GM21619 (cell line): ENCODE measurements around the gene ASB8.
A peak's percentile ranks its signal among the peaks of the same experiment; 100 is the strongest.

ENCODE experiments used
- ATAC-seq: cut with Tn5 transposase; IDR thresholded peaks from one replicate; pipeline ENCODE4 v1.9.1; 2021; ENCODE audit not compliant: unreplicated experiment

Gene ASB8, protein sequence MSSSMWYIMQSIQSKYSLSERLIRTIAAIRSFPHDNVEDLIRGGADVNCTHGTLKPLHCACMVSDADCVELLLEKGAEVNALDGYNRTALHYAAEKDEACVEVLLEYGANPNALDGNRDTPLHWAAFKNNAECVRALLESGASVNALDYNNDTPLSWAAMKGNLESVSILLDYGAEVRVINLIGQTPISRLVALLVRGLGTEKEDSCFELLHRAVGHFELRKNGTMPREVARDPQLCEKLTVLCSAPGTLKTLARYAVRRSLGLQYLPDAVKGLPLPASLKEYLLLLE

DNA sequence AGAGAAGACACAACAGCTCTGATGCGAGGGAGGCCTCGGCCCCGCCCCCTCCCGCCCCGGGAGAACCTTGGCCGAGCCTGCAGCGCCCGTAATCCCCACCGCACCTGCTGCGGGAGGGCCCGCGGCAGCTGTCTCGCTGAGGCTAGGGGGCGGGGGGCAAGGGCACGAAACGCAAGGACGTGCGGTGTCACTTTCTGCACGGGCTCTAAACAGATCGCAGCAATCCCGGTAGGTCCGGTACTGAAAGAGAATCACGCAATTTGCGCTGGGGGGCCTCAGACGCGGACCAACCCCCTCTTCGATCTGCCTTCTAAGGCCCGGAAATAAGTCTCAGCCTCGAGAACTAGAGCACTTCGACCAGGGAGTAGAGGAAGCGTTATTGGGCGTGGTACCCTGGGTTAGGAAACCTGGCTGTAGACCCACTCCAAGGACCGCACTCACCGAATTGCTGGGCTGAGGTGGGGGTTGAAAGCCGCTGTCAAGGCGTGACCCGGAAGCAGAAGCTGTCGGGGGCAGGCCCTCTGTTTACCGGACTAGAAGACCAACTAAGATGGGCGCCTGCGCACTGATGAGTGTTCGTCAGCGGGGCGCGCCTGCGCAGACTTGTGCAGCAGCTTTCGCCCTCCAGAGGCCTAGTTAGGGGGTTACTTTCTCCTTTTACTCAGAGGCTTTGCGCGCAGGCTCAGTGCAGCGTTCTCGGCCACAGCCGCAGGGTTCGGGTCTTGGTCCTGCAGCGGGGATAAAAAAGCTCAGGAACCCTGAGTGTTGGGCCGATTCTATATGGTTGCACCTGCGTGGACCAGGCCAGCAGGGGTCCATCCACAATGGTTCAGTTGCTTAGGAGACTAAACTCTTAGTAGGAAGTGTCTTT is at the start of gene ASB8:
TSS of gene ASB8 (minus strand) at position 498 of the 871 bp plus-strand sequence. CDS start 4,019 bp downstream, outside the sequence.
- peak; percentile 85 for ATAC-seq

DNA sequence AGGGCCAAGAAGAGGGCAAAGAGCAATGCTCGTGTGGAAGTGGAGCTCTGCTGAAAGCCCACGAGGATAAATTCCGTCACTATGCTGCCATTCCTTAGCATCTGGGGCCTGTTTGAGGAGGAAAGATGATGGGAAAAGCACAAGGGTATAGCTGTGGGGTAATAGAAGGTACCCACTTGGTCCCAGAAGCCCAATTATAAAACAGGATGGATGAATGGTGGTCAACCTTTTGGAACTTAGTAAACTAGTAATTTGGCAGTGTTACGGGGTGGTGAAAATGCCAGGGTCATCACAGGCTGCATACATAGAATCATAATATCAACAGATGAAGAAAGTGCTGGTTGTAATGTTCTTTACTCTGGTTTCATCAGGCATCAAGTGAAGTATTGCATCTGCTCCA is 45.9 kb upstream of the ASB8 start, which contains the start of gene OR10AD1:
TSS of gene OR10AD1 (minus strand) at position 101 of the 400 bp plus-strand sequence. CDS start at position 101, 0 bp downstream.
- no peak for ATAC-seq

DNA sequence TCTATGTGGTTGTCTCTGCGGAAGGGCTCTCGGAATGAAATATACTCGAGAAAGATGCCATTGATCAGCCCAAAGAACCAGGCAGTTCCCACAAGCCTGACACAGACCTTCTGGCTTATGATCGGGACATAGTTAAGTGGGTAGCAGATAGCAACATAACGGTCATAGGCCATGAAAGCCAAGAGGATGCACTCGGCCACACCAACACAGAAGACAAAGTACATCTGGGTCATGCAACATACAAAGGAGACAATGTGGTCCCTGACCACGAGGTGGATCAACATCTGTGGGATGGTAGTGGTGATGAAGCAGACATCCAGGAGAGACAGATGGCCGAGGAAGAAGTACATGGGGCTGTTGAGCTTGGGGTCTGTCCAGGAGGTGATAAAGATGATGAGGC is 45.5 kb upstream of the ASB8 start:
- no peak for ATAC-seq

DNA sequence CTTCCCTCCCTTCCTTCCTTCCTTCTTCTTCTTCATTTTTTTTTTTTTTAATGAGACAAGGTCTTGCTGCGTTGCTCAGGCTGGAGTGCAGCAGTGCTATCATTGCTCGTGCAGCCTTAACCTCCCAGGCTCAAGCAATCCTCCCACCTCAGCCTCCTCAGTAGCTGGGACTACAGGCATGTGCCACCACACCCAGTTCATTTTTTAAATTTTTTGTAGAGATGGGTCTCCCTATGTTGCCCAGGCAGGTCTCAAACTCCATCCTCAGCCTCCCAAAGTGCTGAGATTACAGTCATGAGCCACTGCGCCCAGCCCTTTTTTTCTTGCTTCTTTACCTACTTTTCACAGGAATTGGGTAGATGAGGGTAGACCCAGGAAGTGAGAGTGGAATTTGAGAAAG is 44.2 kb upstream of the ASB8 start:
- ATAC-seq: no peak

DNA sequence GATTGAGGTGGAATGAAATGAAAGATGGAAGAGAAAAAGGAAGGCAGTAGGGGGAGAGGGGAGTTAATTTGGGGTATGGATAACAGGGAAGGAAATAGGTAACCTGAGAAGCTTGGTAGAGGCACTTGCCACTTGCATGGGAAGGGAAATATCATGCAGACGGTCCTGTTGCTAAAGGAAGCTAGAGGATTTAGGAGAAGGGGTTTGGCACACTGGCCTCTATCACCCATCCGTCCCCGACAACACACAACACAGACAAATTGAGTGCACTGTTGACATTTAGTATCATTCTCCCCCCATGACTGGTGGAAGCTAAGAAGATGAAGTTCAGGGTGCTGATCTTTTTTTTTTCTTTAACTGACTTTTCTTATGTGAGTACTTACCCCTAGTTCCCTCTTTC is 43.8 kb upstream of the ASB8 start:
- no peak for ATAC-seq

DNA sequence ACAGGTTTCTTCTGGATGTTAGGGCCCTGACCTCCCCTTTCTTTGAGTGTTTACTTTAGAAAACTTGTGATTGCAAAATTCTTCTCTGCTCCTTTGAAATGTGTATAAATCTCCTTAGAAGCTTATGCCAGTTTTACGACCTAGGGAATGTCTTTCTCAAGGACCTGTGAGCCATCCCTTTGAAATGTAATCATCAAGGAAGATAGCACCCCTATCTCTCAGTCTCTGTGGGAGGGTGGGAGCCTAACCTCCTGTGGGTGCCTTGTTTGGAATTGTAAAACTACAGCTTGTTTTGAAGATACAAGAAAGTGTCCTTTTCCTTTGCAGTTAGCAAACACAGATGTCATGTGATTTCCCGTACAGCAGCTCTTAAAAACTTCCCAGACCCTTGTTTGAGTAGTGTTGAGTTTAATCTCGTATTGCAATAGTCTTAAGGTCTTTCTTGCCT is 42.5 kb upstream of the ASB8 start:
- no peak for ATAC-seq

DNA sequence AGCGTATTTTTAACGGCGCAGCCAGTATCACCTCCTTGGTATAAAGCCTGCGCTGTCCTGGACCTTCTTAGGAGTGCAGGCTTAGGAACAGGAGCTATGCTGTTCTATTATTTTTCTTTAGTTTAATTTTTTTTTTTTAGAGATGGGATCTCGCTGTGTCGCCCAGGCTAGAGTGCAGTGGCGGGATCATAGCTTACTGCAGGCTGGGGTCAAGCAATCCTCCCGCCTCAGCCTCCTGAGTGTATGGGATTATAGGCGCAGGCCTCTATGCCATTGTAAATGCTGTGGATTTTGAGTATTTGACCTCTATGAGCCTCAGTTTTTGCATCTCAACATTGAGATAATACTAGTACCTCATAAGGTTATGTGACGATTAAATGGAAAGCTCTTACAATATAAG is 41.7 kb upstream of the ASB8 start:
- no peak for ATAC-seq

DNA sequence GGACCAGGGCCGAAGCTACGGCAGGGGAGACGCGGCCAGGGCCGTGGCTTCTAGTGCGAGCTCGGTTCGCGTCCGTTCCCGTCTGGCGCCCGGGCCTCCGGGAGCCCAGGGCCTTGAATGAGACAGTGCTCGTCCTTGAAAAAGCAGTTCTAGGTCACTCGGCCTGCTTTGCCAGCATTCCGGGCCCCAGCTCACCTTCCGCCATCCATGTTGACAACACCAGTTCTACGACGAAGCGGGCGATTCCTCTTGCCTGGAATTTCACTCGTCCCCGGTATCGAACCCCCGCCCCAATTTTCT is 41.3 kb upstream of the ASB8 start:
- ATAC-seq: peak; percentile 12

DNA sequence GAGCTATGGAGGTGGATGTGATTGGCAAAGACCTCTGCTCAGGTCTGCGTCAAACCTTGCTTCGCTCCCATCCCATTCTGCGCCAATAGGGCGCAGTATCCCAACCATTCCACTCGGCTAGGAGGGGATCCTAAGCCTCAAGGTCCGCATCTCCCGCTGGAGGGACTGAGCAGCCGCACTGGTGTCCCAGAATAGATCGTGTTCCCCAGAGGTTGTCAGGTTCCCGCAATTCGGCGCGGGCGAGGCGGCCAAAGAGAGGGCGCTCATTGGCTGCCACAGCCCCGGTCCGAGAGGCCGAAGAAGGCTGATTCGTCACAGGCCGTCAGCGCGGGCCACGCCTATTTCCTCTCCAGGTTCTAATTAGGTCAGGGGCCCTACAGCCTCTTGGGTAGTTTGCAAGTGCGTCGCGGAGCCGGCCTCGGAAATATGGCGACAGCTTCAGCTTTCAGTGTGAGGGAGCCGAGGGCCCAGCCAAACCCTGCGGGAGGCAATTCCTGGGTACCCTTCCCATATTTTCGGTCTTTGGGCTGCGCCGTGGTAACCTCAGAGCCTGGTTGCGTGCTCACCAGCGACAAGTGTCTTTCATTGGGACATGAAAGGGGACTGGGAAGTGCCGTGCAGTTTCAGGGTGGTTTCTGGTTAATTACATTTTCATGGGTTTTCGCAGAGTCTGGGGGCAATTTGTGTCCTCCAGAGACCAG is 40.8 kb upstream of the ASB8 start:
- ATAC-seq: peak; percentile 99

DNA sequence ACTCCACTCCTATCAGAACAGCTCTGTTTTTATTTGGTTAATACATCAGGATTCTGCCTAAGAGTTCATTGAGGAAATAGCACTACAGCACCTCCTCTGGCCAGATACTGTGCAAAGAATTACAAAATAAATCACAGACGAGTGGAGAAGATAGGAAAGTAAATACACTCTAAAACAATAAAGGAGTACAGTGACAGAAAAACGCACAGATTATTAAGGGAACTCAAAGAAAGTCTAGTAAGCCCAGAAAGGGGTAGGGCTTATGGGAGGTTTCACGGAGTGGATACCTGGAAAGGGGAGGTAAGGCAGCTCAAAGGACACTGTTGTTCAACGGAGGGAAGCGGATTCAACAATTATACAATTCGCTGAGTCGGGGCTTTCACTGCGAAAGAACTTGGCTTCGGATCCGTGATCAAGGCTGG is 40.2 kb upstream of the ASB8 start:
- ATAC-seq: peak; percentile 22

DNA sequence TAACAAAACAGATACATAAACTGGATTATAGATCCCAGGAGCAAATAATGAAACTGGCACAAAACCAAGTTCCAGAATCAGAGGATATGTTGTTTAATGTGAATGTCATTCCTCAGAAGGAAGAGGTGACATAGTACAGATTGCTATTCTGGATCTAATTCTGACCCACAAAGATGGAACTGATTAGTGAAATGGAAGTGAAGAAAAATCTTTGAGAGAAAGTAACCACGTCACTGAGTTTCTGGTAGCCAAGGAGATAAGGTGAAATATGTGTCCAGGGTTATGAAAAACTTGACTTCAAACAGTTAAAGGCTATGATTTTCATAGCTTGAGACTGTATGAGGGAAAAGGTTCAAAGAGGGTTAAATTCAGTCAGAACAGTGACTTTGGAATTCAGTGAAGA is 37.5 kb upstream of the ASB8 start:
- no peak for ATAC-seq

DNA sequence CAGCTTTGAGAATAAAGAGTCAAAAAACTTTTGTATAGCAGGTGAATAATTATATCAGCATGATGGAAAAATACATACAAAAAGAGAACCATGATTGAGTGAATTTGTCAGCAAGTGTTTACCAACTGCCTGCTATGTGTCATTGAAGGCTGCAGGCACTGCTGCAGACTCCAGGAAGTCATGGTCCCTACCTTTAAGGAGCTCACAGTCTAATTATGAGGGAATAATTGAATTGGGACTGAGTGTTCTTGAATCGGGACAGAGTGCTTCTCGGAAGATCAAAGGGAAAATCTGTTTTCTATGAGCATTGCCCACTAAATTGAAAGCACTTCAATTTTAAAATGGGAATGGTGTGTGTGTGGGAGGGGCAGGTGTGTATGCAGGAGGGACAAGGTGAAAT is 36.3 kb upstream of the ASB8 start:
- no peak for ATAC-seq

DNA sequence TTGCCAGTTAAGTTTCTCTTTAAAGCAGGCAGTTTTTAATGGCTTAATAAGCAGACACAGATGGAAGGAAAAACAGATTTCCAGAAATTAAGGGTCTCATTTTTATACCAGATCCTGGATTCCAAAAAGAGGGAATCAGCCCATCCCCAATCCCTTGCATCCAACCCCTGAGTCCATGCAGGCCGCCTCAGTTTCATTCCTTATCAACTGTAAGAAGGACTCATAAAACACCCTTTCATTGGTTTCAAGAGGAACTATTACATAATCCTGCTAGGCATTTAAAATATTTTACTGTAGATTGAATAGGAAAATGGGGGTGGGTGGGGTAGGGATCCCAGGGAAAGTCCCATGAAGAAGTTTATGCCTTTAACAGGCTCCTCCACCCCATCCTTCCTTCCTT is 35.5 kb upstream of the ASB8 start:
- no peak for ATAC-seq

DNA sequence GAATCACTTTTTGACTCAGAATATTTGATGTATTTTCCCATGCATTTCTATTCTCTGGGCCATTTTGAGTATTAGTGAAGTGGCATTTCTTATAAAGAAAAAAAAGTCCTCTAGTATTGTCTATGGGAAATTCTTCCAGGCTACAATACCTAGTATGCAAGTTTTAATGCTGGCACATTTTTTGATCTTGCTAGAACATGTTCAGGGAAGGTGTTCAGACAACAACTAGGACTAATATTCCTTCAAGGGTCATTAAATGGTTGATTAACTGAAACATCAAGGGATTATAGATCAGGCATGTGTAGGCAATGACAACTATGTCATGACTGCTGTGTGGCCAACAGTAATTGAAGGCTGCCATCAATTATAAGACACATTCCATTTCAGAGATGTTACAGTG is 33.8 kb upstream of the ASB8 start:
- ATAC-seq: no peak

DNA sequence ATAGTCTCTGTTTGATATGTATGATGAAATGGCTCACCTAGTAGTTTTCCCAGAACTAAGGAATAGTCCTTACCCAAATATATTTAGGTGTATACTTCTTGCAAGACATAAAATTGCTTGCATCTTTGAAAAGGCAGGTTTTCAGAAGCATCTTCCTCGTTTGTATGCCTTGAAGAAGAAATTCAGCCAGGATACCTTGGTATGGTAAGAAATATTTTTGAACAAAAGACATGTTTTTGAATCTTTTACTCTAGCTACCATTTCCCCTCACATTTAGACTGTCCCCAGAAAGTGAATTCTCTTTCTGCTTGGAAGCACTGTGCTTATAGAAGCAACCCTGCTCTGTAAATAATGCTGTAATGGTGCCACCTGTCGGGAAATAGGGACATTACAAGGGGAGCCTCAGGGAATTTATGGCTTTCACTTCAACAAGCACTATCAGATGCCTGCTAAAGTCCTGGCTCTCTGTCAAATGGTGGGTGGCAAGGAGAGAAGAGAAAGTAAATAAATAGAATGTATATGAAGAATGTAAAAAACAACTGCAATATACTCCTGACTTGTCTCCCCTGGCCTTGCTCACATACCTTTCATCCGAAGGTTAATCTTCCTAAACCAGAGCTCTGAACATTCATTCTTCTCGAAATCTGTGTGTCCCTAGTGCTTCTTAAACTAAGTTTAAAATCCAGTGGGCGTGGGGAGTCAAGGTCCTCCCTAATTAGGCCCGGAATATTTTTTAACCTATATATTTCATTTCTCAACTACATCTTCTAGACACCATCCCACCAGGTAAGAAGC is 32.2 kb upstream of the ASB8 start:
- peak; percentile 64 for ATAC-seq

DNA sequence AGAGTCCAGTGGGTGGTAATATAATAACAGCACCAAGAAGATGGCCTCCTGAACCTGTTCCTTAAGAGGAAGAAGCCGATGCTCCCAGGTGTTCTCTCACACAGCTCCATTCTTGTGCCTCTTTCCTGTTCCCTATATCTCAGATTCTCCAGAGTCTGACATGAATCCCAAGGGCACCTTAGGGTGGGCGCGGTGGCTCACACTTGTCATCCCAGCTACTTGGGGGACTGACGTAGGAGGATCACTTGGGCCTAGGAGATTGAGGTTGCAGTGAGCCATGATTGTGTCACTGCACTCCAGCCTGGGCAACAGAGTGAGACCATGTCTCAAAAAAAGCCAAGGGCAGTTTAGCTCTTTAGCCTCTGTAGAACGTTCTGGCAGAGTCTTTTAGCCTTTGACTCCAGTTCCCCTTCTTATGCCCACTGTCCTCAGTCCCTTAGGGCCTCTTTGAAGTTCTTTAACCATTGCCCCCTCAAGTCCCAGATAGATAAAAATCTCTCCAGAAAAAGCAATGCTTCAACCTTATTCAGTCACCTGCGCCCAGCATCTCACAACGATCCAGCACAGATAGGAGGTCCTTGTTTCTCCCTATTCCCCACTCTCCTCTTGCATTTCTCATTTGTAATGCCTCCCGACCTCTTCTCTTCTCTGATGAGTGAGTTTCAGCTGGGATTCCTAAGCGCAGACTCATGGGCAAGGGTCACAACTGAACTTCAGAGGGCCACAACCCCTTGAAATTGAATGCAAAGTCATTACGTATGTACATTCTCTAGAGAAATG is 30.8 kb upstream of the ASB8 start:
- no peak for ATAC-seq

DNA sequence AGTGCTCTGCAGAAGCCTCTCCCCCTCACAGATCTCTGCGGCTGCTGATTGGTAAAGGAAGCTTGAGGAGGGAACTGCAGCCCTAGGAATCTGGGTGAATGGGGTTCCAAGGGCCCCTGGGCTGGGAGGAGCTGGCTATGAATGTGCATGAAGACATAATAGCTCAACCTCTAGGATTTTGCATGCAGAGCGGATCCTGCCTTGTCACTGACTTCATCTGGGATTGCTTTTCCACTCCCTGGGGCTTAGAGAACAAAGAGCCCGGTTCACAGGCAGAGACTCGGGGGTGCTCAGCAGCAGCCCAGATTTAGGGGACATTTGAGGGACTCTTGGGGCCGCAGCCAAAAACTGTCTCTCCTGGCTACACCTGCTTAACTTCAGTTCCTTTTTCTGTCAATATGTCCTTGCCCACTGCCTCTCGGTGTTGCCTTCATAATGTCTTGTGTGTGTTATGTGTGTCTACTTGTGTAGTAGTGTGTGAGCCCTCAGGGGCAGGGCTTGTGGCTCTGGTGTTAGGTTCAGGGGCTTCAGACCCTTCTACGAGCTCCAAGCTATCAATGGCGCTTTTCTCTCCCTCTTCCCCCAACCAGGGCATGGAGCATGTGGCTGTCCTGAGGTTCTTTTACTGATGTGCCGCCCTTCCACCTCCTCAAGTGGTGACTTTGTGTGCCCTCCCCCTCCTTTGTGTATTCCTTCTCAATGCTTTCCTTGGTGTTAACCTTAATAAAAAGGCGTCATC is 28.0 kb upstream of the ASB8 start:
- no peak for ATAC-seq

DNA sequence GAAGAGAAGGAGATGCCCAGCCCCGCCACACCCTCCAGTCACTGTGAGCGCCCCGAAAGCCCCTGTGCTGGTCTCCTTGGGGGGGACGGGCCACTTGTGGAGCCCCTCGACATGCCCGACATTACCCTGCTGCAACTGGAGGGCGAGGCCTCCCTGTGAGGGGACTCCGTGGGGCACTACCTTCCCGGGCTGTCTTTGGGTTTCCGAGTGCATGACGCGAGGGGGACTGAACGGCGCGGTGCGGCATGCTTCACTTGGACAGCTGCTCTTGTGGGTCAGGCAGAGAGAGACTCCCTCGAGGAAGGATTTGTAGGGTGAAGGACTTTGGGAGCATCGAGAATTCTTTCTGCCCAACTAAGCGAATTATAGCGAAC is 27.2 kb upstream of the ASB8 start:
- ATAC-seq: no peak

DNA sequence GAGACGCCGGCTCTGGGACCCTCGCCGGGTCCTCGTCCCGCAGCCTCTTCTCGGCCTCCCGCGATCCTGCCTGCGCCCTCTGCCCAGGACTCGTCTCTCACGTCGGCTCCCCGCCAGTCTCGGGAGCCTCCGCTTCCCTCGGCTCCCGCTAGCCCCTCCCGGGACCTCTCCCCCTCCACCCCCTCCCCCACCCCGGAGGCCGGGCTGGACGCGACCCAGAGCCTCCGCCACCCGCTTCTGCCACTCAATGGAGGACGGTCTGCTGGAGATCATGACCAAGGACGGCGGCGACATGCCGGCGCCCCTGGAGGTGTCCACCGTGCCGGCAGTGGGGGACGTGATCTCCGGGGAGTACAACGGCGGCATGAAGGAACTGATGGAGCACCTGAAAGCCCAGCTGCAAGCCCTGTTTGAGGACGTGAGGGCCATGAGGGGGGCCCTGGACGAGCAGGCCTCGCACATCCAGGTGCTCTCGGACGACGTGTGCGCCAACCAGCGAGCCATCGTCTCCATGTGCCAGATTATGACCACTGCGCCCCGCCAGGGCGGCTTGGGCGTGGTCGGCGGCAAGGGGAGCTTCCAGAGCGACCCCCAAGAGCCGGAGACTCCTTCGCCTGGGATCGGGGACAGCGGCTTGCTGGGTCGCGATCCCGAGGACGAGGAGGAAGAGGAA is 26.7 kb upstream of the ASB8 start:
- ATAC-seq: no peak
